Hepatocyte (in vitro differentiated cells): ENCODE data around the gene CDPF1. TPM values are rescaled to one million over a fixed set of nuclear protein-coding genes. Genes with fewer than 3 reads are reported as not detected.
A peak's percentile ranks its signal among the peaks of the same experiment; 100 is the strongest.
"Not testable (repeated sequence)": the region's sequence is repeated elsewhere in the genome, so short reads cannot be mapped to it uniquely, and the experiment has no call there.

Experiments
- DNase-seq: peaks from one replicate; pipeline ENCODE4 v3.0.0-alpha.2; 2016; ENCODE audit warnings: low spot score
- H2AFZ ChIP-seq: fragments of 200-600 bp; sonication (generic); 2 replicates; pipeline ENCODE4 v1.6.0; 2016; ENCODE audit warnings: antibody characterized with exemption, mild to moderate bottlenecking
- H3K27ac ChIP-seq: fragments of 200-600 bp; sonication (generic); 2 replicates; pipeline ENCODE4 v1.5.1; 2016; ENCODE audit warnings: mild to moderate bottlenecking
- H3K27me3 ChIP-seq: fragments of 200-600 bp; sonication (generic); 2 replicates; pipeline ENCODE4 v1.6.1; 2016
- H3K36me3 ChIP-seq: fragments of 200-600 bp; sonication (generic); replicated peaks from 2 replicates; pipeline ENCODE4 v1.5.1; 2016; ENCODE audit warnings: low read depth; ENCODE audit not compliant: insufficient read depth
- H3K4me1 ChIP-seq: fragments of 200-600 bp; sonication (generic); 2 replicates; pipeline ENCODE4 v1.5.1; 2016; ENCODE audit warnings: mild to moderate bottlenecking, moderate library complexity; ENCODE audit not compliant: insufficient read depth
- H3K4me2 ChIP-seq: fragments of 200-600 bp; sonication (generic); 2 replicates; pipeline ENCODE4 v1.6.0; 2016
- H3K4me3 ChIP-seq: fragments of 200-600 bp; sonication (generic); 2 replicates; pipeline ENCODE4 v1.5.1; 2016; ENCODE audit warnings: mild to moderate bottlenecking
- H3K79me2 ChIP-seq: fragments of 200-600 bp; sonication (generic); 2 replicates; pipeline ENCODE4 v1.6.0; 2017; ENCODE audit warnings: mild to moderate bottlenecking
- H3K9me2 ChIP-seq: fragments of 200-600 bp; sonication (generic); replicated peaks from 2 replicates; pipeline ENCODE4 v1.6.0; 2017; ENCODE audit warnings: mild to moderate bottlenecking; ENCODE audit not compliant: insufficient read depth
- H3K9me3 ChIP-seq: fragments of 200-600 bp; sonication (generic); 2 replicates; pipeline ENCODE4 v1.5.1; 2016; ENCODE audit warnings: low read depth, mild to moderate bottlenecking
- H4K20me1 ChIP-seq: fragments of 200-600 bp; sonication (generic); 2 replicates; pipeline ENCODE4 v1.6.0; 2016; ENCODE audit warnings: mild to moderate bottlenecking; ENCODE audit not compliant: insufficient read depth, poor library complexity, severe bottlenecking
- EZH2 ChIP-seq: fragments of 200-600 bp; sonication (generic); IDR thresholded peaks from 2 replicates; pipeline ENCODE4 v1.6.1; 2016; ENCODE audit warnings: antibody characterized with exemption, mild to moderate bottlenecking, borderline replicate concordance
- EZH2phosphoT487 ChIP-seq: fragments of 200-600 bp; sonication (generic); IDR thresholded peaks from one replicate; pipeline ENCODE4 v1.6.1; 2018; ENCODE audit warnings: antibody characterized with exemption, mild to moderate bottlenecking, low read depth, moderate library complexity; ENCODE audit not compliant: unreplicated experiment, severe bottlenecking
- WGBS: methylation state at CpG from one replicate; pipeline ENCODE4 v1.1.6; 2016; ENCODE audit warnings: low lambda C conversion rate; ENCODE audit errors: missing lambda C conversion rate; 5-methylcytosine and 5-hydroxymethylcytosine counted together
- polyA plus RNA-seq: library from polyadenylated mRNA; unstranded; fragments of >200 nt; fragmentation: Nextera tagmentation; extraction: Ambion mirVana; gene quantifications from 2 replicates; pipeline ENCODE4 v1.2.1, GENCODE V29; 2016
- total RNA-seq: library from RNA; depleted of rRNA; stranded (reverse); fragments of >200 nt; gene quantifications from 2 replicates; pipeline ENCODE4 v1.2.3, GENCODE V29; 2014
- TF ChIP-seq, protein P1 (sequence below): fragments of 200-600 bp; sonication (generic); IDR thresholded peaks from 2 replicates; pipeline ENCODE4 v1.5.1; 2016; ENCODE audit warnings: antibody characterized with exemption, mild to moderate bottlenecking; ENCODE audit not compliant: poor library complexity

Gene CDPF1
- total and polyA plus RNA-seq, 2 experiments from 2014 or later = 8.2 to 13.6 TPM

DNA sequence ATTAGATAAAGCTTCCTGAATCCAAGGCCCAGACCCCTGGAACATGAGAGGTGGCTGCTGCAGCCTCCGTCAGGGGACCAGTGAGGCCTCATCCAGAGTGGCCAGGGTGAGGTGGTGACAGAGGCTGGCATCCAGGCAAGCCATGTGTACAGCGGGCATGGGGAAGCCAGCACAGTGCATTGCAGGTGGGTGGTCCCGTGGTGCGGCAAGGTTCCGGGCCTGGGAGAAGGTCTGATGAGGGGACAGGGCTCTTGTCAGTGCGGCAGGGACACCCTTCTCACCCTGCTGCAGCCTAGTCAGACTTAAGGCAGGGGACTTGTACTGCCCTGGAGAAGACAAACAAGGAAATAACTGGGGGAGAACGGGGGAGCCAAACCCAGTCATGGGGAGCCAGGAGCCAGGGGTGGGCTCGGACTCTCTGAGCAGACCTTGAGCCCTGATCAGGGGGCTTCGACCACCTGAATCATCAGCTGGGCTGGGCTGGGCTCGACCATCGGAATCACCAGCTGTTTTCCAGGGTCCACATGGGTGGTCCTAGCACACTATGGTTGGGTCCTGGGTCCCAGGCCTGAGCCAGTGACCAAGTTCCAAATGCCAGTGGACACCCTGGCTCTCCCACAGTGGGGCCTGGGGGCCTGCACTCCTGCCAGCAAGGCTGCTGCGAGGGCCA is 22.8 kb upstream of the CDPF1 start:
- TF ChIP-seq, protein P1, sequence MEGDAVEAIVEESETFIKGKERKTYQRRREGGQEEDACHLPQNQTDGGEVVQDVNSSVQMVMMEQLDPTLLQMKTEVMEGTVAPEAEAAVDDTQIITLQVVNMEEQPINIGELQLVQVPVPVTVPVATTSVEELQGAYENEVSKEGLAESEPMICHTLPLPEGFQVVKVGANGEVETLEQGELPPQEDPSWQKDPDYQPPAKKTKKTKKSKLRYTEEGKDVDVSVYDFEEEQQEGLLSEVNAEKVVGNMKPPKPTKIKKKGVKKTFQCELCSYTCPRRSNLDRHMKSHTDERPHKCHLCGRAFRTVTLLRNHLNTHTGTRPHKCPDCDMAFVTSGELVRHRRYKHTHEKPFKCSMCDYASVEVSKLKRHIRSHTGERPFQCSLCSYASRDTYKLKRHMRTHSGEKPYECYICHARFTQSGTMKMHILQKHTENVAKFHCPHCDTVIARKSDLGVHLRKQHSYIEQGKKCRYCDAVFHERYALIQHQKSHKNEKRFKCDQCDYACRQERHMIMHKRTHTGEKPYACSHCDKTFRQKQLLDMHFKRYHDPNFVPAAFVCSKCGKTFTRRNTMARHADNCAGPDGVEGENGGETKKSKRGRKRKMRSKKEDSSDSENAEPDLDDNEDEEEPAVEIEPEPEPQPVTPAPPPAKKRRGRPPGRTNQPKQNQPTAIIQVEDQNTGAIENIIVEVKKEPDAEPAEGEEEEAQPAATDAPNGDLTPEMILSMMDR = no peak
- TF ChIP-seq EZH2phosphoT487 (no peak), EZH2 (no peak)
- WGBS = 98% methylated on average over 12 of the region's 12 CpGs
- H3K4me2 ChIP-seq = no peak overlapping the region

GRCh38 chr22:46272196-46272595 is 22.1 kb upstream of the CDPF1 start:
- Histone ChIP-seq H3K79me2 (peaks cover 22% of the 10 kb centered on the region), H3K9me2 (no peaks in the 10 kb centered on the region), H3K27me3 (no peaks in the 10 kb centered on the region), H3K4me3 (no peak overlapping the region), H3K9me3 (no peaks in the 10 kb centered on the region), H2AFZ (no peak overlapping the region), H4K20me1 (no peaks in the 10 kb centered on the region), H3K36me3 (no peaks in the 10 kb centered on the region), H3K4me2 (no peak overlapping the region), H3K27ac (no peak overlapping the region), H3K4me1 (peaks cover 7% of the 10 kb centered on the region)
- 98% methylated on average over 8 of the region's 8 CpGs for WGBS
- DNase-seq = no peak
- TF ChIP-seq, protein P1 = no peak
- TF ChIP-seq EZH2 (no peak), EZH2phosphoT487 (no peak)

More for the DNA sequence above, 22.8 kb upstream of the CDPF1 start:
- H3K4me3 ChIP-seq = no peak overlapping the region
- no peaks in the 10 kb centered on the region for H3K9me2 ChIP-seq
- no peak overlapping the region for H2AFZ ChIP-seq
- no peaks in the 10 kb centered on the region for H4K20me1 ChIP-seq
- no peaks in the 10 kb centered on the region for H3K9me3 ChIP-seq
- H3K27me3 ChIP-seq = no peaks in the 10 kb centered on the region
- peaks cover 22% of the 10 kb centered on the region for H3K79me2 ChIP-seq
- DNase-seq = no peak
- peaks cover 7% of the 10 kb centered on the region for H3K4me1 ChIP-seq
- no peak overlapping the region for H3K27ac ChIP-seq
- no peaks in the 10 kb centered on the region for H3K36me3 ChIP-seq

GRCh38 chr22:46269564-46269963 is 19.5 kb upstream of the CDPF1 start:
- WGBS = 93% methylated on average over 11 of the region's 11 CpGs
- Histone ChIP-seq H3K9me3 (no peaks in the 10 kb centered on the region), H3K9me2 (no peaks in the 10 kb centered on the region), H3K4me1 (peaks cover 11% of the 10 kb centered on the region), H3K4me2 (peak overlapping the region; percentile 81), H4K20me1 (no peaks in the 10 kb centered on the region), H3K36me3 (no peaks in the 10 kb centered on the region), H3K27ac (no peak overlapping the region), H2AFZ (no peak overlapping the region), H3K79me2 (peaks cover 22% of the 10 kb centered on the region), H3K4me3 (no peak overlapping the region), H3K27me3 (no peaks in the 10 kb centered on the region)
- TF ChIP-seq EZH2 = no peak
- no peak for DNase-seq

DNA sequence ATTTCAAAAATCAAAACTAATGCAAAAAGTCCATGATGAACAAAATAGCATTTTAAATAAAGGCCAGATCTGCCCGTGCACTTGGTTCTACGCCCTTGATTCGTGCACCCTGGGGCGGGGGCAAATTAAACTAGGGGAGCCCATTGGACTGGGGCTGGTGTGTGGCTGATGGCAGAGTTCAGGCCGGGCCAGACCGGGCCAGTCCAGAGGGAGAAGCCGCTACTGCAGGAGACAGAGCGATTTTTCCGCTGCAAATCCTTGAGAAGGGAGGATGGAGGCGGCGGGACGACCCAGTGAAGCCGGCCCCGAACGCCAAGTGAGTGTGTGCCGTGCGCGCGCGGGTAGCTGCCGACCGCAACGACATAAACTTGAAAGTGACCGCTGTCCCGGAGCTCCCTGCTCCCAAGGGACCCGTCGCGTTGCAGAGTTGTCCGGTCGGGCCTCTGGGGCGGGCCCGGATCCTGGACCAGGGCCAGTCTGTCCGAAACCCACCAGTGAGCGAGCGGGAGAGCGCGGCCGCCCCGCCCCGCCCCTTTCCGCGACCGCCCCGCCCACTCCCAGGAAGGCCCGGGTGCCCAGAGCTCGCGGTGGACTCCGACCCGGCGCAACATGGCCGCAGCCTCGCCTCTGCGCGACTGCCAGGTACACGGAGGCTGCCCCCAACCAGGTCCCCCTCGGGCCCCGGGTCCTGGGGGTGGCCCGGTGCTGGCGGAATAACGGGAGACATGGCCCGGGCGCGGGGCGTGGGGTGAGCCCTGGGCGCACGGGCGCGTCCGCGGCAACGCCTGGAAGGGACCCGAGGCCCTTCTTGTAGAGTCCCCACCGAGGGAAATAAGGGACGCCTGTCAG is 17.6 kb upstream of the CDPF1 start, which contains the start of gene TTC38:
Gene TTC38 (plus strand): TSS at position 578 of the 849 bp plus-strand sequence. CDS start 32 bp downstream, at position 610.
- H3K4me1 ChIP-seq = peaks cover 11% of the 10 kb centered on the region
- DNase-seq = peak; percentile 91
- 4% methylated on average over 64 of the region's 74 CpGs for WGBS
- peak within 1 kb of the TSS; percentile 73 for H3K27ac ChIP-seq
- H3K27me3 ChIP-seq = peaks cover 5% of the 10 kb centered on the region
- peaks cover 22% of the 10 kb centered on the region for H3K79me2 ChIP-seq
- TF ChIP-seq, protein P1 = no peak
- TF ChIP-seq EZH2phosphoT487 (no peak), EZH2 (no peak)
- H3K9me2 ChIP-seq = no peaks in the 10 kb centered on the region
- peak within 1 kb of the TSS; percentile 81 for H3K4me2 ChIP-seq
- H3K4me3 ChIP-seq = peak within 1 kb of the TSS; percentile 90
- H4K20me1 ChIP-seq = no peaks in the 10 kb centered on the region
- peak within 1 kb of the TSS; percentile 92 for H2AFZ ChIP-seq
- no peaks in the 10 kb centered on the region for H3K36me3 ChIP-seq
- no peaks in the 10 kb centered on the region for H3K9me3 ChIP-seq

DNA sequence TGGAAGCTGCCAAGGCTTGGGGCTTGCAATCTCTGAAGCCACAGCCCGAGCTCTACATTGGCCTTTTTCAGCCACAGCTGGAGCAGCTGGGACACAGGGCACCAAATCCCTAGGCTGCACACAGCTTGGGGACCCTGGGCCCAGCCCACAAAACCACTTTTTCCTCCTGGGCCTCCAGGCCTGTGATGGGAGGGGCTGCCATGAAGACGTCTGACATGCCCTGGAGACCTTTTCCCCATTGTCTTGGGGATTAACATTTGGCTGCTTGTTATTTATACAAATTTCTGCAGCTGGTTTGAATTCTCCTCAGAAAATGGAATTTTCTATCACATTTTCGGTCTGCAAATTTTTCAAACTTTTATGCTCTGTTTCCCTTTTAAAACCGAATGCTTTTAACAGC is 15.5 kb upstream of the CDPF1 start:
- Histone ChIP-seq H3K27me3 (peaks cover 24% of the 10 kb centered on the region), H3K79me2 (peaks cover 22% of the 10 kb centered on the region), H3K4me1 (peaks cover 11% of the 10 kb centered on the region)
- H2AFZ ChIP-seq, H3K36me3 ChIP-seq, DNase-seq, H4K20me1 ChIP-seq, H3K4me2 ChIP-seq, H3K9me3 ChIP-seq, H3K27ac ChIP-seq, H3K4me3 ChIP-seq, H3K9me2 ChIP-seq: not testable (repeated sequence)
- 89% methylated on average over 4 of the region's 4 CpGs for WGBS
